GM23248 (cell line): ENCODE measurements around the gene SYT3. TPM values are rescaled to one million over a fixed set of nuclear protein-coding genes. Genes with fewer than 3 reads are reported as not detected.

Experiments
- DNase-seq: peaks from one replicate; pipeline ENCODE4 v3.0.0-alpha.2; 2015
- H2AFZ ChIP-seq: fragments of 200-600 bp; sonication (generic); 2 replicates; pipeline ENCODE4 v1.6.1; 2016; ENCODE audit warnings: antibody characterized with exemption
- H3F3A ChIP-seq: fragments of 200-600 bp; sonication (generic); 2 replicates; pipeline ENCODE4 v1.6.1; 2016; ENCODE audit warnings: mild to moderate bottlenecking, antibody characterized with exemption, mixed run types; ENCODE audit not compliant: insufficient read depth
- H3K27ac ChIP-seq: fragments of 200-600 bp; sonication (generic); 2 replicates; pipeline ENCODE4 v1.5.1; 2016; ENCODE audit warnings: mild to moderate bottlenecking
- H3K27me3 ChIP-seq: fragments of 200-600 bp; sonication (generic); replicated peaks from 2 replicates; pipeline ENCODE4 v1.6.1; 2016; ENCODE audit warnings: mild to moderate bottlenecking; ENCODE audit not compliant: insufficient read depth
- H3K36me3 ChIP-seq: fragments of 200-600 bp; sonication (generic); 2 replicates; pipeline ENCODE4 v1.6.1; 2016; ENCODE audit warnings: low read depth, mild to moderate bottlenecking
- H3K4me1 ChIP-seq: fragments of 200-600 bp; sonication (generic); 2 replicates; pipeline ENCODE4 v1.6.1; 2016; ENCODE audit warnings: mild to moderate bottlenecking; ENCODE audit not compliant: insufficient read depth
- H3K4me2 ChIP-seq: fragments of 200-600 bp; sonication (generic); one replicate; pipeline ENCODE4 v1.6.1; 2016; ENCODE audit warnings: mild to moderate bottlenecking; ENCODE audit not compliant: unreplicated experiment
- H3K4me3 ChIP-seq: fragments of 200-600 bp; sonication (generic); 2 replicates; pipeline ENCODE4 v1.5.1; 2016; ENCODE audit warnings: mild to moderate bottlenecking
- H3K79me2 ChIP-seq: fragments of 200-600 bp; sonication (generic); 2 replicates; pipeline ENCODE4 v1.6.1; 2016; ENCODE audit warnings: mild to moderate bottlenecking; ENCODE audit not compliant: insufficient read depth
- H3K9ac ChIP-seq: fragments of 200-600 bp; sonication (generic); 2 replicates; pipeline ENCODE4 v1.6.1; 2016; ENCODE audit warnings: mild to moderate bottlenecking
- H3K9me2 ChIP-seq: fragments of 200-600 bp; sonication (generic); 2 replicates; pipeline ENCODE4 v1.6.1; 2016; ENCODE audit warnings: mixed run types, mild to moderate bottlenecking, moderate library complexity; ENCODE audit not compliant: insufficient read depth
- H3K9me3 ChIP-seq: fragments of 200-600 bp; sonication (generic); one replicate; pipeline ENCODE4 v1.6.1; 2017; ENCODE audit warnings: low read depth
- H4K20me1 ChIP-seq: fragments of 200-600 bp; sonication (generic); 2 replicates; pipeline ENCODE4 v1.6.0; 2016; ENCODE audit not compliant: insufficient read depth
- EZH2 ChIP-seq: fragments of 200-600 bp; sonication (generic); IDR thresholded peaks from 2 replicates; pipeline ENCODE4 v1.6.1; 2018; ENCODE audit warnings: antibody characterized with exemption, mild to moderate bottlenecking; ENCODE audit not compliant: insufficient read depth, poor library complexity, severe bottlenecking
- EZH2phosphoT487 ChIP-seq: fragments of 200-600 bp; sonication (generic); IDR thresholded peaks from 2 replicates; pipeline ENCODE4 v1.6.1; 2018; ENCODE audit warnings: antibody characterized with exemption, moderate library complexity, mild to moderate bottlenecking, low read depth; ENCODE audit not compliant: insufficient read depth
- WGBS, 2 experiments: methylation state at CpG; one replicate each; pipeline ENCODE4 v1.1.6; 2015 to 2017; ENCODE audit warnings: low lambda C conversion rate in 2 of 2, low coverage in 1 of 2; ENCODE audit errors: missing lambda C conversion rate in 2 of 2; 5-methylcytosine and 5-hydroxymethylcytosine counted together
- in situ Hi-C: fragments of 300-500 bp; cut with MboI; formaldehyde crosslinking; loops from 2 replicates; pipeline ENCODE4 v1.15.0; 2020
- polyA plus RNA-seq: library from polyadenylated mRNA; unstranded; fragments of >200 nt; fragmentation: Nextera tagmentation; extraction: Ambion mirVana; gene quantifications from 2 replicates; pipeline ENCODE4 v1.2.1, GENCODE V29; 2016
- total RNA-seq: library from RNA; depleted of rRNA; stranded (reverse); fragments of >200 nt; shearing (Covaris generic); gene quantifications from 2 replicates; pipeline ENCODE4 v1.2.3, GENCODE V29; 2014

The SYT3 gene
- total and polyA plus RNA-seq, 2 experiments from 2014 or later: not detected

GRCh38 chr19:50654882-50655281 lies 15.2 kb upstream of the SYT3 start:
- no peak overlapping the region for H3K27ac ChIP-seq
- H3K4me2 ChIP-seq: no peak overlapping the region
- no peak overlapping the region for H3K4me3 ChIP-seq
- no peaks in the 10 kb centered on the region for H4K20me1 ChIP-seq
- in situ Hi-C loops: no loop called here
- DNase-seq: no peak
- no peak overlapping the region for H3K9ac ChIP-seq
- no peak overlapping the region for H2AFZ ChIP-seq
- no peaks in the 10 kb centered on the region for H3K9me2 ChIP-seq
- H3K36me3 ChIP-seq: no peaks in the 10 kb centered on the region
- H3K4me1 ChIP-seq: no peaks in the 10 kb centered on the region
- H3K27me3 ChIP-seq: peaks cover 11% of the 10 kb centered on the region
- TF ChIP-seq EZH2 (no peak), EZH2phosphoT487 (no peak)
- H3K9me3 ChIP-seq: no peaks in the 10 kb centered on the region
- H3K79me2 ChIP-seq: no peaks in the 10 kb centered on the region
- H3F3A ChIP-seq: peaks cover 7% of the 10 kb centered on the region; the same call in 1 of the 2 replicates

- peaks cover 6% of the 10 kb centered on the region; the same call in 1 of the 2 replicates for H3F3A ChIP-seq
- no peaks in the 10 kb centered on the region for H3K79me2 ChIP-seq
- no peak overlapping the region for H3K9ac ChIP-seq
- in situ Hi-C loops: no loop called here
- no peaks in the 10 kb centered on the region for H3K9me3 ChIP-seq
- no peak overlapping the region for H3K4me3 ChIP-seq
- no peaks in the 10 kb centered on the region for H3K4me1 ChIP-seq
- no peak overlapping the region for H2AFZ ChIP-seq
- H3K9me2 ChIP-seq: no peaks in the 10 kb centered on the region
- DNase-seq: no peak
- H4K20me1 ChIP-seq: no peaks in the 10 kb centered on the region
- peaks cover 11% of the 10 kb centered on the region for H3K27me3 ChIP-seq
- 36 to 44% methylated on average over 6 of the region's 6 CpGs for WGBS, 2 experiments
- no peaks in the 10 kb centered on the region for H3K36me3 ChIP-seq
- no peak overlapping the region for H3K4me2 ChIP-seq
- H3K27ac ChIP-seq: no peak overlapping the region
- TF ChIP-seq EZH2 (no peak), EZH2phosphoT487 (no peak)
Observed at GRCh38 chr19:50652722-50653121, 13.0 kb upstream of the SYT3 start.

- Histone ChIP-seq H3F3A (no peaks in the 10 kb centered on the region), H3K9ac (no peak overlapping the region), H3K4me1 (no peaks in the 10 kb centered on the region), H3K9me2 (no peaks in the 10 kb centered on the region), H2AFZ (no peak overlapping the region), H3K36me3 (no peaks in the 10 kb centered on the region), H3K9me3 (no peaks in the 10 kb centered on the region), H3K4me2 (no peak overlapping the region), H4K20me1 (no peaks in the 10 kb centered on the region), H3K4me3 (no peak overlapping the region), H3K27me3 (peaks cover 11% of the 10 kb centered on the region), H3K79me2 (no peaks in the 10 kb centered on the region), H3K27ac (no peak overlapping the region)
- in situ Hi-C loops: no loop called here
- TF ChIP-seq EZH2phosphoT487 (no peak), EZH2 (no peak)
- WGBS, 2 experiments: 68 to 76% methylated on average over 2 of the region's 2 CpGs
- DNase-seq: no peak
Observed at GRCh38 chr19:50651174-50651573, 11.5 kb upstream of the SYT3 start.

- Histone ChIP-seq H3K9ac (no peak within 1 kb of the TSS), H3K27me3 (peaks cover 11% of the 10 kb centered on the region), H3K4me2 (no peak within 1 kb of the TSS), H3K4me3 (no peak within 1 kb of the TSS), H3K27ac (no peak within 1 kb of the TSS), H3K79me2 (no peaks in the 10 kb centered on the region), H2AFZ (no peak within 1 kb of the TSS), H3F3A (no peaks in the 10 kb centered on the region), H3K9me2 (no peaks in the 10 kb centered on the region), H4K20me1 (no peaks in the 10 kb centered on the region), H3K36me3 (no peaks in the 10 kb centered on the region), H3K9me3 (no peaks in the 10 kb centered on the region), H3K4me1 (no peaks in the 10 kb centered on the region)
- TF ChIP-seq EZH2 (no peak), EZH2phosphoT487 (no peak)
- DNase-seq: peak; percentile 38
- in situ Hi-C loops: no loop called here
- 7 to 9% methylated on average over 7 of the region's 7 CpGs for WGBS, 2 experiments
Observed at GRCh38 chr19:50649433-50650391, 10.0 kb upstream of the SYT3 start, which contains the start of gene C19orf81. TSS of gene C19orf81 (plus strand) at chr19:50649445. CDS start at chr19:50649445, 0 bp downstream.
